ENCODE measurements around the gene C9orf72.

The C9orf72 gene

GRCh38 chr9:27538647-27539046, 34.6 kb downstream of the C9orf72 start:
- TF ChIP-seq GATA1 (IDR thresholded peaks at IDR 0.05; ENCODE audit: low read depth, low read length) (no peak), POLR2A (IDR thresholded peaks at IDR 0.05; ENCODE audit: low read length) (no peak)
- DNase-seq = peak in 1 of 2 experiments; percentile 10

DNA sequence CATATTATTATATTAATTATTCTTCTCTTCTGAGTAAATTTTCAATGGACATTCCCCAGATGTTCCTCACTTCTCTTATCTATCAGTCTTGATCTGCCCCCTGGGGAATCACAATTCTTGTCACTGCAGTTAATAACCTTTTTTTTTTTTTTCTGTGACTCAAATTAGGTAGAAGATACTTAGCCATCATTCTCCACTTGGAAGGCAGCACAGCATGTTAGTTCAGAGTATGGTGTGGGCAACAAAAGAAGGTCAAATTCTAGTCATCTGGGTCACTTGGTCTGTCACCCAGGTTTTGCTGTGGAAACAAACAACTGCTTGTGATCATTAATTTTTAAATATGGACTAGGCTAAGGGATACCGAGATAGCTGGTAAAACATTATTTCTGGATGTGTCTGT, 35.5 kb downstream of the C9orf72 start:
- no peak for TF ChIP-seq POLR2A (IDR thresholded peaks at IDR 0.05; ENCODE audit: low read length)
- TF ChIP-seq GATA1 (IDR thresholded peaks at IDR 0.05; ENCODE audit: low read depth, low read length) = no peak
- no peak for DNase-seq

GRCh38 chr9:27537027-27537435, 36.2 kb downstream of the C9orf72 start:
- no peak for DNase-seq
- TF ChIP-seq POLR2A (IDR thresholded peaks at IDR 0.05; ENCODE audit: low read length) = no peak
- TF ChIP-seq GATA1 (IDR thresholded peaks at IDR 0.05; ENCODE audit: low read depth, low read length) = no peak

DNA sequence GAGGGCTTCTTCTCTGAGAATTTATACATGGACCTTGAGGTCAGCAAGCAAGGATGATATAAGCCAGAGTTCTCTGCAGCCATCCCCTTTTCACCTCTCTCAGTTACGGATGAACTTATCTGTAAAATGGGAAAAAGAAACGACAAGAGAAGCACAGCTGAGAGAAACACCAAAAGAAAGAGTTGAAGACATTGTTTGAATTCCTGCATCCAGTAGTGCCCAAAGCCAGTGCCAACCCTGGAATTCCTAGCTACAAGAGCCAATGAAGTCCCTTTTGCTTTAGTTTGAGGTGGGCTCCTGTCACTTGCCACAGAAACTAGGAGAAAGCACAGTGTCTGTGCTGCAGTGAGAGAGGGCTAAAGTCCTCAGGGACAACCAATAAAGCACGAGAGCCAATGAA, 37.1 kb downstream of the C9orf72 start:
- DNase-seq = no peak

GRCh38 chr9:27535701-27536118, 37.6 kb downstream of the C9orf72 start:
- TF ChIP-seq GATA1 (IDR thresholded peaks at IDR 0.05; ENCODE audit: low read depth, low read length) = no peak
- no peak for TF ChIP-seq POLR2A (IDR thresholded peaks at IDR 0.05; ENCODE audit: low read length)
- peak; percentile 8 to 20 for DNase-seq

More for the DNA sequence above, 37.1 kb downstream of the C9orf72 start:
- TF ChIP-seq POLR2A (IDR thresholded peaks at IDR 0.05; ENCODE audit: low read length) = no peak
- no peak for TF ChIP-seq GATA1 (IDR thresholded peaks at IDR 0.05; ENCODE audit: low read depth, low read length)

DNA sequence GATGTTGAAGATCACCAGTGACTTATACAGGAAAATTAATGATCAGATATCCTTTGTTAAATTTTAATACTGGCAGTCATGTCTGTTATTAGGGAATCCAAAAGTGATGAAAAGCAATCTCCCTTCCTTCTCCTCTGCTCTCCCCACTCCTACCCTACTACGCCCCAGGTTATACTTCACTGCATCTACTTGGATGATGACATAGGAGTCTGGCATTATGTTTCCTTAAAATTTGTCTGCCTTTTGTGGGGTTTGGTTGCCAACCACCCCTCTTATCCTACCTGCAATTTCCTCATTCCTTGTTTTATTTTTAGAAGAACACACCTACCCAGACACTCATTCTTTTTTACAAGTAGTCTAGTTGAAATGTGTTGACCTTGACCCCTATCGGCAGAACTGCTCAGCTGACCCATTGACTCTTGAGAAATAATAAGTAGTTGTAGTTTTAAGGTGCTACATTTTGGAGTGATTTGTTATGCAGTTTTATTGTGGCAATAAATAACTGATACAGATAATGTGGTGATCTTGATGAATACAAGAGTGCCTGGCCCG, 38.5 kb downstream of the C9orf72 start:
- no peak for DNase-seq
- no peak for TF ChIP-seq GATA1 (IDR thresholded peaks at IDR 0.05; ENCODE audit: low read depth, low read length)
- no peak for TF ChIP-seq POLR2A (IDR thresholded peaks at IDR 0.05; ENCODE audit: low read length)

GRCh38 chr9:27534131-27534530, 39.1 kb downstream of the C9orf72 start:
- DNase-seq = no peak
- TF ChIP-seq POLR2A (IDR thresholded peaks at IDR 0.05; ENCODE audit: low read length) = no peak
- no peak for TF ChIP-seq GATA1 (IDR thresholded peaks at IDR 0.05; ENCODE audit: low read depth, low read length)

GRCh38 chr9:27533311-27533710, 40.0 kb downstream of the C9orf72 start:
- no peak for TF ChIP-seq GATA1 (IDR thresholded peaks at IDR 0.05; ENCODE audit: low read depth, low read length)
- DNase-seq = no peak

DNA sequence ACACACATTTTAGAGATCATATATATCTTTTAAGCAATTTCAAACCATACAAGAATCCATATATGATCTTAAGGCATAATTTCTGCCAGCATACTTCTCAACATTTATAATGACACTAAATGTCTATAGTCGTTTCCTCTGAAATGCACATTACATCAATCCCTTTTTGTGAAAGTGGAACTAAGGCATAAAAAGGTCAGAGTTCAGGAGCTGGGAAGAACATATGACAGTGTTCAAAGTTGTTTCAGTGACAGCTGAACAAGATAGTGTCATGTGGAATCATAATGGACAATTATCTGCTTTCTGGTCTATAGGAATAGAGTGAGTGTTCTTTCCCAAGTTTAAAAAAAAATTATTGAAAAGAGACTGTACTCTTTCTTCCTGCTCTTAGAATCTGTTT, 41.2 kb downstream of the C9orf72 start:
- DNase-seq = no peak
- TF ChIP-seq POLR2A (IDR thresholded peaks at IDR 0.05; ENCODE audit: low read length) (no peak), GATA1 (IDR thresholded peaks at IDR 0.05; ENCODE audit: low read depth, low read length) (no peak)

GRCh38 chr9:27530915-27531755, 42.1 kb downstream of the C9orf72 start:
- TF ChIP-seq GATA1 (IDR thresholded peaks at IDR 0.05; ENCODE audit: low read depth, low read length) (no peak), POLR2A (IDR thresholded peaks at IDR 0.05; ENCODE audit: low read length) (peak; percentile 18)
- DNase-seq = peak in 1 of 2 experiments; percentile 7

DNA sequence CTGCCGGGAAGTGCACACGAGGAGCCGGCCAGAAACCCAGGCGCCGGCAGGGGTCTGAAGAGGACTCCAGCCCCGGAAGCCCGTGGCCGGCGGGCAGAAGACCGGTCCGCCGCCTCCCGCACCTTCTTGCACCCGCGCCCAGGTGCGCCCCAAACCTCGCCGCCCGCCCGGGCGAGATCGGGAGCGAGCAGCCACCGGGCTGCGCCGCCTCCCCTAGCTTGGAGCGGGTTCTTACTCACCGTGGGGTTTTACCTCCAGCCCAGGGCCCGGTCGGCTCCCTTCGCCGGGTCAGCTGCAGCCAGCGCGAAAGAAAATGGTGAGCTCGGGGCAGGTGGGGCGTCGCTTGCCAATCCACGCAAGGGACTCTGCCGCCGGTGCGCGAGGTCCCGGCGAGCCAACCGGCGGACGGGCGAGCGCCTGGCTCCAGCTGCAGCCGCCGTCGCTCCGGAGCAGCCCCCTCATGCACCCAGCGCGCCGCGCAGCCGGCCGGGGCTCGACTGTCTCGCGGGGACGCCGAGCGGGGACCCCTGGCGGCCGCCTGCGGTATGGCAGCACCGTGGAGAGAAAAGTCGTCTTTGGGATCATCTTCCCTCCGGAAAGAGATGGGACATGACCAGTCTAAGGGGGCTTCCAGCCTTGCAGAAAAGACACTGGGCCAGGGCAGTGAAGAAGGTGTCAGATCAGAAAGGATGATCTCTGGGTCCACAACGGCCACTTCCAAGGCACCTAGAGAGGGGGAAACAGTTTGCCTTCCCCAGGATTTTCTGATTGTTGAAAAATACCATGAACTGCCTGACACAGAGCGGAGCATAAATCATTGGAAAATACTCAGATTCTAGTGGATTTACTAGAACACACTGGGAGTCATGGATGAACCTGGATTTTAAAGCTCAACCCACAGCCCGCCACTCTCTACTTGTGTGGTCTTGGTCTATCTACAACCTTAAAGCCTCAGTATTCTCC, 43.7 kb downstream of the C9orf72 start, which contains the start of gene MOB3B:
Gene MOB3B, minus strand, starts transcription at position 499 of the 963 bp plus-strand sequence. CDS start 74,264 bp downstream, outside the sequence.
- peak; percentile 79 to 87 for DNase-seq
- TF ChIP-seq GATA1 (IDR thresholded peaks at IDR 0.05; ENCODE audit: low read depth, low read length) (no peak), POLR2A (IDR thresholded peaks at IDR 0.05; ENCODE audit: low read length) (no peak)

DNA sequence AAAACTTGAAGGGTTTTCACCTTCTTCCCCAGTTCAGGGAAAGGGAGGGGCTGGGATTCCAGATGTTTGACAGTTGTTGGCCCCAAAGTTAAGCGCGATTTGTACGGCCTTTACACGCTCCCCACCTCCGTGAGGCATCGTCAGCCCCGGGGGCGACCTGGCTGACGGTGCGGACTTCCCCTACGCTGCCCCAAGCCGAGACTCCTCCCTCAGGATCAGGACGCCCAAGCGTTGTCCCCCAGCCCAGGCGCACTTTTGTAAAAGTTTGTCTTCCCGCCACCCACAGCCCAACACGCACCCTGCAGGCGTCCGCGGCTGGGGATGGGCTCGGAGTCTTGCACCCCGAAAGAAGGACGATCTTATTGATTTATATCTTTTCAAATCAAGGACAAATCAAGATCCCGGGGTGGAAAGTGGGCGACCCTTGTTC, 44.4 kb downstream of the C9orf72 start:
- TF ChIP-seq POLR2A (IDR thresholded peaks at IDR 0.05; ENCODE audit: low read length) (no peak), GATA1 (IDR thresholded peaks at IDR 0.05; ENCODE audit: low read depth, low read length) (no peak)
- DNase-seq = peak; percentile 70 to 72

DNA sequence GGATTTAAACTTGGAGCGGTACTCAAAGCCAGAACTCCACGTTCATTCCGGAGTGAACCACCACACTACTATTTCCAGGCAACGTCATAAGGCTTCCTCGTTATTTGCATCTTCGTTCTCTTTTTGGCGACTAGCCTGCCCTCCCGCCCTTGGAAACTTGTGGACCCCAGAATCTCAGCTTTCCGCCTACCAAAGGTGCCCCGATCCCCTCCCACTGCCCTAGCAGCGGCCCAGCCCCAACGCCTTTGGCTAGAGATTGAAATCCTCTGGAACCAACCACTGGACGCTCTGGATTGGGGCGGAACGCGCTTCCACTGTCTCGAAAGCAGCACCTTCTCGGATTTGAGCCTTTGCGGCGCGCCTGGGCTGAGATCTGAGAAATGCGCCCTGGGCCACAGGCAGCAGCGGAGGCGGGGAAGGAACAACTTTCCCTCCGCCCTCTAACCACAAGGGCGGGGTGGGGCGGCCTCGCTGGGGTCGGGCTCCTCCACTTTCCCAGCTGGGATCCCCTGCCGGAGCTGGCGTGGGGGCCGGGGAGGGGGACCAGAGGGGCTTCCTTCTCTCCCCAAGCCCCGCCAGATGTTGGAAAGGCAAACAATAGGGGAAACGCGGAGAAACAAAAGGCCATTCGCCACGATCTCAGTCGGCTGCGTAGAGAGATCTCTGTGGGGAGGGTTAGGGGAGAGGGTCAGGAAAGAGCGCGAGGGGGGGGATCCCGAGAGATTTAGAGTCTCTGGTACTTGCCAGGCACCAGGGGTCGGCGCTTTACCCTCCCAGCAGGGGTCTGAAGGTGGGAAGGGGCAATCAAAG, 45.0 kb downstream of the C9orf72 start:
- TF ChIP-seq GATA1 (IDR thresholded peaks at IDR 0.05; ENCODE audit: low read depth, low read length) (no peak), POLR2A (IDR thresholded peaks at IDR 0.05; ENCODE audit: low read length) (peak; percentile 43)
- peak; percentile 75 for DNase-seq
